Measurements from ENCODE around the gene ARHGAP10.

ARHGAP10 gene

GRCh38 chr4:148095346-148095923 lies 363.5 kb downstream of the ARHGAP10 start:
- H3K79me2 ChIP-seq (ENCODE audit: insufficient read depth, low read depth) = no peaks in the 10 kb centered on the region
- H2AFZ ChIP-seq (ENCODE audit: low read depth) = no peak overlapping the region
- TF ChIP-seq CTCF (conservative IDR thresholded peaks at IDR 0.05; ENCODE audit: low read depth, low read length) = no peak
- H4K20me1 ChIP-seq (ENCODE audit: insufficient read depth) = no peaks in the 10 kb centered on the region
- no peaks in the 10 kb centered on the region for H3K4me1 ChIP-seq (ENCODE audit: low read depth, poor library complexity, severe bottlenecking)
- H3K36me3 ChIP-seq (ENCODE audit: insufficient read depth) = no peaks in the 10 kb centered on the region
- H3K27me3 ChIP-seq (ENCODE audit: insufficient read depth, low read depth) = no peaks in the 10 kb centered on the region
- no peak overlapping the region for H3K4me2 ChIP-seq
- no peak overlapping the region for H3K4me3 ChIP-seq (IDR thresholded peaks at IDR 0.05; ENCODE audit: insufficient read depth, low read depth, low read length)
- H3K9ac ChIP-seq = no peak overlapping the region
- H3K27ac ChIP-seq = no peak overlapping the region

- Histone ChIP-seq H3K4me1 (ENCODE audit: low read depth, poor library complexity, severe bottlenecking) (no peaks in the 10 kb centered on the region), H3K4me3 (IDR thresholded peaks at IDR 0.05; ENCODE audit: insufficient read depth, low read depth, low read length) (no peak overlapping the region), H3K9ac (no peak overlapping the region), H3K79me2 (ENCODE audit: insufficient read depth, low read depth) (no peaks in the 10 kb centered on the region), H2AFZ (ENCODE audit: low read depth) (no peak overlapping the region), H3K27me3 (ENCODE audit: insufficient read depth, low read depth) (no peaks in the 10 kb centered on the region), H4K20me1 (ENCODE audit: insufficient read depth) (no peaks in the 10 kb centered on the region), H3K27ac (no peak overlapping the region), H3K36me3 (ENCODE audit: insufficient read depth) (no peaks in the 10 kb centered on the region), H3K4me2 (no peak overlapping the region)
- no peak for TF ChIP-seq CTCF (conservative IDR thresholded peaks at IDR 0.05; ENCODE audit: low read depth, low read length)
Observed at GRCh38 chr4:148097801-148098200, 365.9 kb downstream of the ARHGAP10 start.

GRCh38 chr4:148101235-148101634 lies 369.3 kb downstream of the ARHGAP10 start:
- Histone ChIP-seq H3K9ac (no peak overlapping the region), H2AFZ (ENCODE audit: low read depth) (no peak overlapping the region), H4K20me1 (ENCODE audit: insufficient read depth) (no peaks in the 10 kb centered on the region), H3K27ac (no peak overlapping the region), H3K79me2 (ENCODE audit: insufficient read depth, low read depth) (no peaks in the 10 kb centered on the region), H3K4me3 (IDR thresholded peaks at IDR 0.05; ENCODE audit: insufficient read depth, low read depth, low read length) (no peak overlapping the region), H3K36me3 (ENCODE audit: insufficient read depth) (no peaks in the 10 kb centered on the region), H3K4me1 (ENCODE audit: low read depth, poor library complexity, severe bottlenecking) (no peaks in the 10 kb centered on the region), H3K27me3 (ENCODE audit: insufficient read depth, low read depth) (no peaks in the 10 kb centered on the region), H3K4me2 (no peak overlapping the region)
- TF ChIP-seq CTCF (conservative IDR thresholded peaks at IDR 0.05; ENCODE audit: low read depth, low read length) = no peak

- Histone ChIP-seq H3K4me3 (IDR thresholded peaks at IDR 0.05; ENCODE audit: insufficient read depth, low read depth, low read length) (no peak overlapping the region), H3K4me2 (no peak overlapping the region), H3K79me2 (ENCODE audit: insufficient read depth, low read depth) (no peaks in the 10 kb centered on the region), H3K27me3 (ENCODE audit: insufficient read depth, low read depth) (no peaks in the 10 kb centered on the region), H4K20me1 (ENCODE audit: insufficient read depth) (no peaks in the 10 kb centered on the region), H3K4me1 (ENCODE audit: low read depth, poor library complexity, severe bottlenecking) (no peaks in the 10 kb centered on the region), H3K9ac (no peak overlapping the region), H3K36me3 (ENCODE audit: insufficient read depth) (no peaks in the 10 kb centered on the region), H2AFZ (ENCODE audit: low read depth) (no peak overlapping the region), H3K27ac (no peak overlapping the region)
- no peak for TF ChIP-seq CTCF (conservative IDR thresholded peaks at IDR 0.05; ENCODE audit: low read depth, low read length)
Observed at GRCh38 chr4:148101790-148102189, 369.9 kb downstream of the ARHGAP10 start.

Data from KMS-11 (cell line).